ENCODE data around the gene PTCHD1.

The PTCHD1 gene

GRCh38 chrX:23334848-23335599 is at the start of gene PTCHD1:
Gene PTCHD1, plus strand, starts transcription at chrX:23334849. Its CDS starts 27 bp downstream, at chrX:23334876.
- H3K4me1 ChIP-seq (ENCODE audit: control insufficient read depth, insufficient read depth, low read length): peaks cover 17% of the 10 kb centered on the region
- no peaks in the 10 kb centered on the region for H3K36me3 ChIP-seq (ENCODE audit: control insufficient read depth in 2 of 2, insufficient read depth in 2 of 2, low read length in 2 of 2)
- H3K27me3 ChIP-seq (ENCODE audit: control insufficient read depth in 1 of 2, insufficient read depth in 2 of 2, low read length in 2 of 2): peaks cover 20 to 27% of the 10 kb centered on the region in 2 donors
- no peaks in the 10 kb centered on the region for H3K9me3 ChIP-seq (ENCODE audit: control insufficient read depth in 2 of 2, low read length in 2 of 2)
- H3K4me3 ChIP-seq (ENCODE audit: low read length in 2 of 2): peak within 1 kb of the TSS; percentile 35 to 73
- H3K9ac ChIP-seq (ENCODE audit: low read length in 2 of 2): no peak within 1 kb of the TSS
- peak within 1 kb of the TSS; percentile 6 for H3K27ac ChIP-seq (ENCODE audit: low read length)

GRCh38 chrX:23286731-23287130 is 47.9 kb upstream of the PTCHD1 start:
- H3K27me3 ChIP-seq (ENCODE audit: control insufficient read depth in 1 of 2, insufficient read depth in 2 of 2, low read length in 2 of 2): no peaks in the 10 kb centered on the region
- no peaks in the 10 kb centered on the region for H3K36me3 ChIP-seq (ENCODE audit: control insufficient read depth in 2 of 2, insufficient read depth in 2 of 2, low read length in 2 of 2)
- H3K9ac ChIP-seq (ENCODE audit: low read length in 2 of 2): no peak overlapping the region
- no peak overlapping the region for H3K27ac ChIP-seq (ENCODE audit: low read length)
- H3K9me3 ChIP-seq (ENCODE audit: control insufficient read depth in 2 of 2, low read length in 2 of 2): no peaks in the 10 kb centered on the region
- no peaks in the 10 kb centered on the region for H3K4me1 ChIP-seq (ENCODE audit: control insufficient read depth, insufficient read depth, low read length)
- H3K4me3 ChIP-seq (ENCODE audit: low read length in 2 of 2): no peak overlapping the region

- Histone ChIP-seq H3K36me3 (ENCODE audit: control insufficient read depth in 2 of 2, insufficient read depth in 2 of 2, low read length in 2 of 2) (no peaks in the 10 kb centered on the region), H3K9ac (ENCODE audit: low read length in 2 of 2) (no peak overlapping the region), H3K4me1 (ENCODE audit: control insufficient read depth, insufficient read depth, low read length) (no peaks in the 10 kb centered on the region), H3K27ac (ENCODE audit: low read length) (no peak overlapping the region), H3K9me3 (ENCODE audit: control insufficient read depth in 2 of 2, low read length in 2 of 2) (no peaks in the 10 kb centered on the region), H3K4me3 (ENCODE audit: low read length in 2 of 2) (no peak overlapping the region), H3K27me3 (ENCODE audit: control insufficient read depth in 1 of 2, insufficient read depth in 2 of 2, low read length in 2 of 2) (no peaks in the 10 kb centered on the region)
Measured at GRCh38 chrX:23287191-23287725, 47.4 kb upstream of the PTCHD1 start.

- Histone ChIP-seq H3K27me3 (ENCODE audit: control insufficient read depth in 1 of 2, insufficient read depth in 2 of 2, low read length in 2 of 2) (peaks cover 0 to 3% of the 10 kb centered on the region in 2 donors), H3K4me1 (ENCODE audit: control insufficient read depth, insufficient read depth, low read length) (peaks cover 4% of the 10 kb centered on the region), H3K27ac (ENCODE audit: low read length) (no peak overlapping the region), H3K36me3 (ENCODE audit: control insufficient read depth in 2 of 2, insufficient read depth in 2 of 2, low read length in 2 of 2) (no peaks in the 10 kb centered on the region), H3K9me3 (ENCODE audit: control insufficient read depth in 2 of 2, low read length in 2 of 2) (no peaks in the 10 kb centered on the region), H3K4me3 (ENCODE audit: low read length in 2 of 2) (no peak overlapping the region), H3K9ac (ENCODE audit: low read length in 2 of 2) (no peak overlapping the region)
Measured at GRCh38 chrX:23292354-23292987, 42.2 kb upstream of the PTCHD1 start.

GRCh38 chrX:23292988-23293651 is 41.5 kb upstream of the PTCHD1 start:
- no peak overlapping the region for H3K4me3 ChIP-seq (ENCODE audit: low read length in 2 of 2)
- H3K27ac ChIP-seq (ENCODE audit: low read length): no peak overlapping the region
- H3K9ac ChIP-seq (ENCODE audit: low read length in 2 of 2): no peak overlapping the region

GRCh38 chrX:23304881-23305280 is 29.8 kb upstream of the PTCHD1 start:
- H3K4me1 ChIP-seq (ENCODE audit: control insufficient read depth, insufficient read depth, low read length): no peaks in the 10 kb centered on the region
- H3K36me3 ChIP-seq (ENCODE audit: control insufficient read depth in 2 of 2, insufficient read depth in 2 of 2, low read length in 2 of 2): no peaks in the 10 kb centered on the region
- no peak overlapping the region for H3K4me3 ChIP-seq (ENCODE audit: low read length in 2 of 2)
- H3K9ac ChIP-seq (ENCODE audit: low read length in 2 of 2): no peak overlapping the region
- H3K9me3 ChIP-seq (ENCODE audit: control insufficient read depth in 2 of 2, low read length in 2 of 2): no peaks in the 10 kb centered on the region
- H3K27ac ChIP-seq (ENCODE audit: low read length): no peak overlapping the region
- H3K27me3 ChIP-seq (ENCODE audit: control insufficient read depth in 1 of 2, insufficient read depth in 2 of 2, low read length in 2 of 2): peaks cover 0 to 8% of the 10 kb centered on the region in 2 donors

More at GRCh38 chrX:23292988-23293651, 41.5 kb upstream of the PTCHD1 start:
- no peaks in the 10 kb centered on the region for H3K9me3 ChIP-seq (ENCODE audit: control insufficient read depth in 2 of 2, low read length in 2 of 2)
- H3K36me3 ChIP-seq (ENCODE audit: control insufficient read depth in 2 of 2, insufficient read depth in 2 of 2, low read length in 2 of 2): no peaks in the 10 kb centered on the region
- H3K27me3 ChIP-seq (ENCODE audit: control insufficient read depth in 1 of 2, insufficient read depth in 2 of 2, low read length in 2 of 2): peaks cover 0 to 3% of the 10 kb centered on the region in 2 donors
- peaks cover 4% of the 10 kb centered on the region for H3K4me1 ChIP-seq (ENCODE audit: control insufficient read depth, insufficient read depth, low read length)

- Histone ChIP-seq H3K9ac (ENCODE audit: low read length in 2 of 2) (no peak overlapping the region), H3K4me3 (ENCODE audit: low read length in 2 of 2) (no peak overlapping the region), H3K36me3 (ENCODE audit: control insufficient read depth in 2 of 2, insufficient read depth in 2 of 2, low read length in 2 of 2) (no peaks in the 10 kb centered on the region), H3K27me3 (ENCODE audit: control insufficient read depth in 1 of 2, insufficient read depth in 2 of 2, low read length in 2 of 2) (peaks cover 0 to 7% of the 10 kb centered on the region in 2 donors), H3K9me3 (ENCODE audit: control insufficient read depth in 2 of 2, low read length in 2 of 2) (no peaks in the 10 kb centered on the region), H3K27ac (ENCODE audit: low read length) (no peak overlapping the region), H3K4me1 (ENCODE audit: control insufficient read depth, insufficient read depth, low read length) (no peaks in the 10 kb centered on the region)
Measured at GRCh38 chrX:23311731-23312130, 22.9 kb upstream of the PTCHD1 start.

- Histone ChIP-seq H3K9ac (ENCODE audit: low read length in 2 of 2) (no peak overlapping the region), H3K9me3 (ENCODE audit: control insufficient read depth in 2 of 2, low read length in 2 of 2) (no peaks in the 10 kb centered on the region), H3K36me3 (ENCODE audit: control insufficient read depth in 2 of 2, insufficient read depth in 2 of 2, low read length in 2 of 2) (no peaks in the 10 kb centered on the region), H3K4me3 (ENCODE audit: low read length in 2 of 2) (no peak overlapping the region), H3K27me3 (ENCODE audit: control insufficient read depth in 1 of 2, insufficient read depth in 2 of 2, low read length in 2 of 2) (peaks cover 0 to 7% of the 10 kb centered on the region in 2 donors), H3K27ac (ENCODE audit: low read length) (no peak overlapping the region), H3K4me1 (ENCODE audit: control insufficient read depth, insufficient read depth, low read length) (no peaks in the 10 kb centered on the region)
Measured at GRCh38 chrX:23312136-23312535, 22.5 kb upstream of the PTCHD1 start.

- no peak overlapping the region for H3K9ac ChIP-seq (ENCODE audit: low read length in 2 of 2)
- no peak overlapping the region for H3K27ac ChIP-seq (ENCODE audit: low read length)
- peaks cover 0 to 4% of the 10 kb centered on the region in 2 donors for H3K27me3 ChIP-seq (ENCODE audit: control insufficient read depth in 1 of 2, insufficient read depth in 2 of 2, low read length in 2 of 2)
Measured at GRCh38 chrX:23317799-23318724, 16.6 kb upstream of the PTCHD1 start.

GRCh38 chrX:23327104-23327503 is 7.5 kb upstream of the PTCHD1 start:
- Histone ChIP-seq H3K27ac (ENCODE audit: low read length) (no peak overlapping the region), H3K27me3 (ENCODE audit: control insufficient read depth in 1 of 2, insufficient read depth in 2 of 2, low read length in 2 of 2) (peaks cover 1 to 5% of the 10 kb centered on the region in 2 donors)

More at GRCh38 chrX:23317799-23318724, 16.6 kb upstream of the PTCHD1 start:
- Histone ChIP-seq H3K9me3 (ENCODE audit: control insufficient read depth in 2 of 2, low read length in 2 of 2) (no peaks in the 10 kb centered on the region), H3K36me3 (ENCODE audit: control insufficient read depth in 2 of 2, insufficient read depth in 2 of 2, low read length in 2 of 2) (no peaks in the 10 kb centered on the region), H3K4me1 (ENCODE audit: control insufficient read depth, insufficient read depth, low read length) (no peaks in the 10 kb centered on the region), H3K4me3 (ENCODE audit: low read length in 2 of 2) (no peak overlapping the region)

More at GRCh38 chrX:23327104-23327503, 7.5 kb upstream of the PTCHD1 start:
- Histone ChIP-seq H3K4me3 (ENCODE audit: low read length in 2 of 2) (no peak overlapping the region), H3K36me3 (ENCODE audit: control insufficient read depth in 2 of 2, insufficient read depth in 2 of 2, low read length in 2 of 2) (no peaks in the 10 kb centered on the region), H3K9ac (ENCODE audit: low read length in 2 of 2) (no peak overlapping the region), H3K4me1 (ENCODE audit: control insufficient read depth, insufficient read depth, low read length) (peaks cover under 1% of the 10 kb centered on the region), H3K9me3 (ENCODE audit: control insufficient read depth in 2 of 2, low read length in 2 of 2) (no peaks in the 10 kb centered on the region)
